Measurements from ENCODE around the gene LMX1A. TPM values are rescaled to one million over a fixed set of nuclear protein-coding genes. Genes with fewer than 3 reads are reported as not detected.

Gene LMX1A
- polyA plus RNA-seq, 5 donors, result 0.04 to 0.07 TPM; not detected in 3

GRCh38 chr1:165367375-165367993 lies 11.0 kb upstream of the LMX1A start:
- DNase-seq, result peak; percentile 33 to 55

GRCh38 chr1:165365341-165365740 lies 8.8 kb upstream of the LMX1A start:
- no peak for DNase-seq

DNA sequence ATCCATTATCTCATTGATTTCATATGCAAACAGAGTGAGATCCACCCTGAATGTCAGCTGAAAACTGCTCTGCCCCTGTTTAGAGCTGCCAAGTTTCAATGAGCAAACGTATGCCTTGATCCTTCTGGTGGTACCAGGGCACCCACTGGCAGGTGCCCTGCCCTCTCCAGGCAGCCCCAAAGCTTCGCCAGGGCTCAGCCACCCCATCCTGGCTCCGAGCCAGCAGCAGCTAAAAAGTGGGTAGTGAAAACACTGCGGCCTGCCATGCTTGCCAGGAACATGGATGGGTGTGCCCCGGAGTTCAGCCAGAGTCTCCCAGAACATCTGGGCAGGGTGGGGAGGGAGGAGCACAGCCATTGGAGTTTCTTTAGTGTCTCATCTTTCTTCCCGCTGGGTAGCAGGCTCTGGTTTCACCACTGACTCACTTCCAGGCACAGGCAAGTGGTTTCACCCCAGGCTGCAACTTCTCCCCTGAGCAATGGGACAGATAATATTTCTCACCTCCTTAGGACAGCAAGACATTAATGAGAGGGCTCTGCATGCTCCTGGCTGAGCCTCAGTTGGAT lies 8.1 kb upstream of the LMX1A start:
- DNase-seq, result no peak

DNA sequence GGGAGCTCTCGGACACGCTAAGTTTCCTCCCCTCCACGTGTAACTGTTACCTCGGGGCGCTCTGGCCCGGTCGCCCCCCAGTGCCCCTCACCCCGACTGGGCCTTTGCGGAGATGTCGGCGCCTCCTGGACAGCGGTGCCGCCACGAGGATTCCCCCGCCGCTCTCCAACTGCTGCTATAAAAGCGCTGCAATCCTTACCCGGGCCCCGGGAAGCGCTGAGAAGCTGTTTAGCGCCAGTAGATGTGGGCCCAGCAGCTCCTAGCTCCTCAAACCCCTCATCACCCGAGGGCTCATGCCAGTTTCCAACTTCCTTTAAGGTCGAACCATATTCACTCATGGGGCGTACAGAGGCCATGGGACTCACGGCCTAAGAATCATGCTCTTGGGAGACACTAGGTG lies 361 bp upstream of the LMX1A start:
- no peak for DNase-seq

DNA sequence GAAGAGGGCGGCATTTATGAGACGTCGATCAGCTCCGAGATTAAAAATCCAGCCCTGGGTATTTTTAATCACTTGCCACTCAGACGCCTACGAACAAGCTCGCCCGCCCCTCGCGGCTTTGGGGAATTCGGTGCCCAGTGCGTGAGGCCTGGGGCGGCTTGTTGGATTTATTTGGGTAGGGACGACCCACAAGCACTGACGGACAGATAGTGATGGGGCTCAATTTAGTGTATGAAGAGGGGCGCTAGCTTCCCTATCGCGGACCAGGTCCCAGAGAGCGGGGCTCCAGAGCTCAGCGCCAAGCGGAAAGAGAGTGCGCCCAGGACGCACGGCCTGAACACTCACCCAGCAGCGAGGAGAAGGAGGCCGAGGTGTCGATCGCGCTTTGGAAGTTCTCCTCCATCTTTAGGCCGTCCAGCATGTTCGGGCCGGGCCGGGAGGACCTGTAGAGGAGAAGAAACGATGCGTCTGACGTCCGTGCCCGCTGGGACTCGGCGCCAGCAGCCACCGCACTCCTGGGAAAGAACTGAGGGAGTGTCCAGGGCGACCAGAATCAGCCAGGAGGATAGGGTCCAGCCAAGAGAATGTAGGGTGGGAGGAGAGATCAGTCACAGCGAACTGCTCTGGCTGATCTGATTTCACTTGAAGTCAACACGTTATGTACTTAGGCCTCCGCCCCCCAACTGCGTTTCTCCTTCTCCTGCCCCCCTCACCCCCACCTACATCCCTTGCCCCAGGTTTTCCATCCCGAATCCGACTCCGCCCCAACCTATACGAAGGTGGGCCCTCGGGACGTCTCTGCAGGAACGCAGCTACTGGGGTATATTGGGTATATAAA lies 1.2 kb downstream of the LMX1A start:
- DNase-seq, result no peak

DNA sequence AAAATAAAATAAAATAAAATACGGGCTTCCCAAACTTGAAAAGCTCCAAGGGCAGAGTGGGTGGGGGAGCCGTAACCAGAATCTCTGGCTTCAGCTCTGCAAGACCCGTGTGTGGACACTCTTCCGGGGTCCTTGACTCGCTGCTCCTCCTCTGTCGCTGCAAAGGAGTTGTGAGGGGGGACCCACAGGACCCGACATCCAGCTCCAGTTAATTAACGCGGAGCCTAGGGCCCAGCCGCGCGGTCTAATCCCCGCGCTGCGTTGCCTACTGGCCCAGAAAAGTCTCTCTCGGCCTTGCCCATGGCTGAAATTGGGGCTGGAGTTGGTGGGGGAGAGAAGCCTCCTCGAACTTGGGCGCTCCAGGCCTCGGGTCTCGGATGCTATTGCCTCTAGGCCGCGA lies 1.8 kb downstream of the LMX1A start:
- no peak for DNase-seq

DNA sequence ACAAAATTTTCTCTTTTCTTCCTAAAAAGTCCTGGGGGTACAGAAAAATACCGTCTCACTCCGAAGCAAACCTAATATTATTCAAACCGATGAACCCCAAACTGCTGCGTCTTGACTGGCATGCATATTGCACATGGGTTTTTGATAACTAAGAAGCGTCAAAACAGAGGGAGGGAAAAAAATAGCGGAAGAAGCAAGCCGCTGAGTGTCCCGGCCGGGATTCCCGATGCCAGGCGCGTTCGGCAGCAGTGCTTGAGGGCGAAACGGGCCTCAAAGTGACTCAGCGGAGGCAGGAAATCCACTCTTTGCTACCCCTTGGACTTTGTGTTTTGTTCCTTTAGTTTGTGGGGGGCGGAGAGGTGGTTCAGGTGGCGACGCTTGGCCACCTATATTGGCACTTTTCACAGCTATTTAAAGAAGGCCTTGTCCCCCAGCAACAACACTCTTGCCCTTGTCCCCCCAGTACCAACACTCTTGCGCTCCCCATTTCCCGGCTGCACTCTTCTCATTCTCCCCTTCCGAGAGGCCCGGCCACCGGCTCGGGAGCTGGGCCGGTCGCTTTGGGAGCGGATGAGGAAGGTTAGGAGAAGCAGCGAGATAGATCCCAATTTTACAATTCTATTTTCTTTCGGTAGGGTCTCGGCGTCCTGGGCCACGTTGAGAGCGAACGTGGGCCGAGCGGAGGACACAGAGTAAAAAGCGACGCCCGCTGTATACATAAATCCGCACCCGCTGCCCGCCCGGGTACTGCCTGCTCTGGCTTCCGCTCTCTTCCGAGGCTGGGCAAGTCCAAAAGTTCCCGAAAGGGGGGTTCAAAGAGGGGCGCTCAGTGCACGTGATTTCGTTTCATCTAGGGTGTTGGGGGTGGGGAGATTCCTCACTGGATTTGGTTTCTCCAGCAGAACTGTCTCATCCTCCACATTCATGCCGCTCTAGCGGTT lies 2.5 kb downstream of the LMX1A start:
- no peak for DNase-seq

- no peak for DNase-seq
Observed at GRCh38 chr1:165352442-165353293, 3.8 kb downstream of the LMX1A start.

- DNase-seq, result no peak
Observed at GRCh38 chr1:165351863-165352441, 4.6 kb downstream of the LMX1A start.

- no peak for DNase-seq
Observed at GRCh38 chr1:165350840-165351239, 5.7 kb downstream of the LMX1A start.

GRCh38 chr1:165345502-165345901 lies 11.0 kb downstream of the LMX1A start:
- DNase-seq, result no peak

DNA sequence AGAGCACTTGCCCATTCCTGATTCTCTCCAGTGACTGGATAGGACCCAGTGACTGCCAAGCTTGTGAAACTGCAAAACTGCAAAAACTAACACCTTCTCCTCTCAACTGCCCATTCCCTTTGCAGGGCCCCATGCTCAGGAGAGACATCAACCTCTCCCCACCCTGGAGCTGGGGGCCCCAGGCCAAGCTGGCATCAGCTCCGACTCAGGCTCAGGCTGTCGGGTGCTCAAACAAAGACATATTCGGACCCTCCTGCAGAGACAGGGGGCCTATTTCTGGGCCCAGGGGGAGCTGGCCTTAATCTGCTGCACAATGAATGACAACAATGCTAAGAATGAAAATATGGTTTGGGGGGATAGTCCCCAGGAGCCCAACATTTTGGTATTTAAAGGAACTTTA lies 11.8 kb downstream of the LMX1A start:
- no peak for DNase-seq

GRCh38 chr1:165344198-165344597 lies 12.3 kb downstream of the LMX1A start:
- DNase-seq, result no peak

DNA sequence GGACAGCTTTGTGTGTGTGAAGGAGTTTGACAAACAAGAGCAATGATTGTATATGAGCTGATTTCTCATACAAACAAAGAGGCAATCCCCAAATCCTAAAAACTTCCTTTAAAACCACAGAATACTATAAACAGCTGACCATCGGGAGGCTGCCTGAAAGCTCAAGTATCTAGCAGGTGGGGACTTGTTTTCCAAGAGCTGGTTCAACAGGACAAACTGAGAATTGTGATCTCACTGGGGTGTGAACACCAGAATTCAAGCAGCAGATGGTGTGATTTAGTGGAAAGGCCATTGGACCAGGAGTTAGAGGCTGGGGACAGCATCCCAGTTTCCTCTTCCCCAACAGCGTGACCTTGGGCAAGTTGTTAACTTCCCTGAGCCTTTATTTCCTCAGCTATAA lies 13.9 kb downstream of the LMX1A start:
- DNase-seq, result no peak

GRCh38 chr1:165342168-165342567 lies 14.3 kb downstream of the LMX1A start:
- DNase-seq, result no peak

DNA sequence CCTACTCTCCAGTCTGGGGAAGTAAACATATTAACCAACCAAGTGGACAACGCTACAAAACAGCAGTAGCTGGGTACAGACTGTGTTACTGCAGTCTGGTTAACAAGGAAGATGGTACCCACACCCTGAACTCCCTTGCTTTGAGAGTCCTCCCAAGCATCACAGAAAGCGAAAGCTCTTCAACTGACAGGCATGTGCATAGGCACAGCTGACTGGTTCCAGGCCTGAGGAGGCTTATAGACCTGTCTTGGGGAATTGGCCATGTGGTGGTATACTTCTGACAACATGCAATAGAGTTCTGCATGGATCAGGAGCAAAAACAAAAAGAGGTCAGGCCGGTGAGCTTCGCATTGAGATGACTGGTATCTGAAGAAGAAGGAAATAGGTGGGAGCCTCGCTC lies 17.4 kb downstream of the LMX1A start:
- DNase-seq, result no peak

GRCh38 chr1:165330483-165330882 lies 26.0 kb downstream of the LMX1A start:
- DNase-seq, result no peak

DNA sequence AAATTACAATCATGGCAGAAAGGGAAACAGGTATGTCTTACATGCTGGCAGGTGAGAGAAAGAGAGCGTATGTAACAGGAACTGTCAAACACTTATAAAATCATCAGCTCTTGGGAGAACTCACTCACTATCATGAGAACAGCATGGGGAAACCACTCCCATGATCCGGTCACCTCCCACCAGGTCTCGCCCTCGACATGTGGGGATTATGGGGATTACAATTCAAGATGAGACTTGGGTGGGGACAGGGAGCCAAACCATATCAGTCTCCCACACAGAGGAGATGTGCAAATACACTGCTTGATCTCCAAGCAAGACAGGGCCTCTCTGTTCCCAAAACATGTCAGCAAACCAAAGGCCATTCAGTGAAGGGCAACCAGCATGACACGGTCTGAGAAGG lies 27.4 kb downstream of the LMX1A start:
- DNase-seq, result no peak

DNA sequence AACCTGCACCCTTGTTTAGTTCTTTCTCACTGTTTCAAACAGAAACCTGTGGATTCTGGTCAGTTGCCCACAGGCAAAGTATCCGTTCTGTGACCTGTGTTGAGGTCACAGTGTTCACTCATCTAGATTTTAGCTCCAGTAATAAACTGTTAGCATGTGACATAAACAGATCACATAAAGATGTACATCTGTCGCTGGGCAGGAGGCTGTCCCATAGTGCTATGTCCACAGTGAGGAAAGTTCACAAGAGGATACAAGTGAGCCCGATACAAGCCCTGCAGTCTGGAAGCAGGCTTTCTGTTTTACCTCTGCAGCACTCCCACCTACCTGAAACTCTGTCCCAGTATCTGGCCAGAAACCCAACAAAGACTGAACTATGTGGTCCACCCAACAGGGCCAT lies 28.4 kb downstream of the LMX1A start:
- DNase-seq, result no peak

DNA sequence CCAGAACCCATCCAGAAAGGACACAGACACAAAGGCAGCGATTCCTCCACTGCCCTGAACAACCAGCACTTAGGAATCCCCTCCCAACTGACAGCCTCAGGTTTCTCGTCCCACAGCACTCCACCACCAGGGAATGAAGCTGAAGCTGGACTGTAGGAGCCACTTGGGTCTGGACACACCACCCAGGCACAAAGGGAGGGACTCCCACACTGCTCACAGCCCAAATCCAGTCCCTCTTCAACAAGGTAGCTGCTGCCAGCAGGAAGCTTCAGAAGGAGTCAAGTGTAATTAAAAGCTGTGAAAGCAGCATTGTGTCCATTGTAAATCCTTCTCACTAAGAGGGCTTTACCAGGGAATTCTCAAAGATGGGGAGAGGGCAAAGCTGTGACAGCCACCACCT lies 29.0 kb downstream of the LMX1A start:
- no peak for DNase-seq

All from right lung (tissue), 5 donors.